ENCODE data around the gene CAVIN4. TPM values are rescaled to one million over a fixed set of nuclear protein-coding genes. Genes with fewer than 3 reads are reported as not detected.

Gene CAVIN4
- total and polyA plus RNA-seq, 9 of the 15 experiments (the other 6 are each of a cell fraction or from before 2014, with no cell fraction given): 0.06 to 0.29 (median 0.18) TPM

DNA sequence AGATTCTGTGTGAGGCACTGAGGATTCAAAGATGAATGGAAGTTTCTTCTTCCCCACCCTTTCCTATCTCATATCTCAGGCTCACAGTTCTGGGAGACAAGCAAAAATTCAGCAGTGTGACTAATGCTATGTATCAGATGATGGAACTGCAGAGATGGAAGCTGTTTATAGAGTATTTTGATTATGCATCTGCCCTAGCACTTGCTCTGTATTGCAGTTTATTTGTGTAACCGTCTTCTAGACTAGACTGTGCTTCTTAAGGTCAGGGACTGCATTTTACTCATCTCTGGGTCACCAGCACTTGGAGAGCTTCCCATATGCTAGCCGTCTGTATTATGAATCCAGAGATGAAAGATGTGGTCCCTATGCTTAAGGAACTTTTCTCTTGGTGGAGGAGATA, 12.6 kb downstream of the CAVIN4 start (continued):
- TF ChIP-seq, protein P1, sequence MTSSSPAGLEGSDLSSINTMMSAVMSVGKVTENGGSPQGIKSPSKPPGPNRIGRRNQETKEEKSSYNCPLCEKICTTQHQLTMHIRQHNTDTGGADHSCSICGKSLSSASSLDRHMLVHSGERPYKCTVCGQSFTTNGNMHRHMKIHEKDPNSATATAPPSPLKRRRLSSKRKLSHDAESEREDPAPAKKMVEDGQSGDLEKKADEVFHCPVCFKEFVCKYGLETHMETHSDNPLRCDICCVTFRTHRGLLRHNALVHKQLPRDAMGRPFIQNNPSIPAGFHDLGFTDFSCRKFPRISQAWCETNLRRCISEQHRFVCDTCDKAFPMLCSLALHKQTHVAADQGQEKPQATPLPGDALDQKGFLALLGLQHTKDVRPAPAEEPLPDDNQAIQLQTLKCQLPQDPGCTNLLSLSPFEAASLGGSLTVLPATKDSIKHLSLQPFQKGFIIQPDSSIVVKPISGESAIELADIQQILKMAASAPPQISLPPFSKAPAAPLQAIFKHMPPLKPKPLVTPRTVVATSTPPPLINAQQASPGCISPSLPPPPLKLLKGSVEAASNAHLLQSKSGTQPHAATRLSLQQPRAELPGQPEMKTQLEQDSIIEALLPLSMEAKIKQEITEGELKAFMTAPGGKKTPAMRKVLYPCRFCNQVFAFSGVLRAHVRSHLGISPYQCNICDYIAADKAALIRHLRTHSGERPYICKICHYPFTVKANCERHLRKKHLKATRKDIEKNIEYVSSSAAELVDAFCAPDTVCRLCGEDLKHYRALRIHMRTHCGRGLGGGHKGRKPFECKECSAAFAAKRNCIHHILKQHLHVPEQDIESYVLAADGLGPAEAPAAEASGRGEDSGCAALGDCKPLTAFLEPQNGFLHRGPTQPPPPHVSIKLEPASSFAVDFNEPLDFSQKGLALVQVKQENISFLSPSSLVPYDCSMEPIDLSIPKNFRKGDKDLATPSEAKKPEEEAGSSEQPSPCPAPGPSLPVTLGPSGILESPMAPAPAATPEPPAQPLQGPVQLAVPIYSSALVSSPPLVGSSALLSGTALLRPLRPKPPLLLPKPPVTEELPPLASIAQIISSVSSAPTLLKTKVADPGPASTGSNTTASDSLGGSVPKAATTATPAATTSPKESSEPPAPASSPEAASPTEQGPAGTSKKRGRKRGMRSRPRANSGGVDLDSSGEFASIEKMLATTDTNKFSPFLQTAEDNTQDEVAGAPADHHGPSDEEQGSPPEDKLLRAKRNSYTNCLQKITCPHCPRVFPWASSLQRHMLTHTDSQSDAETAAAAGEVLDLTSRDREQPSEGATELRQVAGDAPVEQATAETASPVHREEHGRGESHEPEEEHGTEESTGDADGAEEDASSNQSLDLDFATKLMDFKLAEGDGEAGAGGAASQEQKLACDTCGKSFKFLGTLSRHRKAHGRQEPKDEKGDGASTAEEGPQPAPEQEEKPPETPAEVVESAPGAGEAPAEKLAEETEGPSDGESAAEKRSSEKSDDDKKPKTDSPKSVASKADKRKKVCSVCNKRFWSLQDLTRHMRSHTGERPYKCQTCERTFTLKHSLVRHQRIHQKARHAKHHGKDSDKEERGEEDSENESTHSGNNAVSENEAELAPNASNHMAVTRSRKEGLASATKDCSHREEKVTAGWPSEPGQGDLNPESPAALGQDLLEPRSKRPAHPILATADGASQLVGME (CRISPR knock-in tag; IDR thresholded peaks at IDR 0.05): no peak

DNA sequence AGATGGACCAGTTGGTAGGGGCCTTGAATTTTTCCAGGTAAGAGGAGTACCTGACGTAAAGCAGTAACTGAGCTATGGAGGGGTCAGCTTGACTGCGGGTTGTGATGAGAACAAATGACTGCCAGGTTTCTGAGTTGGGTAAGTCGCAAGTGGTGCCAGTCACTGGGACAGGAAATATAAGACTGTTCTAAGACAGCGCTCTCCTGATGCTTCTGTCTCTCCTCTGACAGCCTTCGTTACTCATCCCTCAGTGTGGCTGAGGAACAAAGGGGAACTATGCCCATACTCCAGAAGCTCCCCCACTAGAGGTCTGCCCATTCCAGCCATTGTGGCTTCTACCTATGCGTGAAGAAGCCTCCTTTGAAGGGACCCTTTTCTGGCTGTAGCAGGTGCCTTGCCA, 13.3 kb downstream of the CAVIN4 start:
- no peaks in the 10 kb centered on the region for H3K36me3 ChIP-seq (ENCODE audit: control insufficient read depth, insufficient read depth, low read length)
- CTCF ChIA-PET (ENCODE audit: low intra/inter-chr PET ratio): no interaction called here
- H3K27ac ChIP-seq (ENCODE audit: extremely low read depth, low read depth, low read length): no peak overlapping the region
- in situ Hi-C loops (cut with MboI): loop anchor here (25.0 kb wide), 2 partner anchors 254 to 554 kb away; no protein-coding TSS in a partner anchor
- DNase-seq (ENCODE audit: extremely low read depth in 1 of 4, low spot score in 3 of 4) (no peak), FAIRE-seq (no peak), ATAC-seq (no peak)
- H4K20me1 ChIP-seq (replicated peaks; ENCODE audit: control insufficient read depth, insufficient read depth, low read length): no peaks in the 10 kb centered on the region
- no peak overlapping the region for H3K4me3 ChIP-seq
- no peaks in the 10 kb centered on the region for H3K4me1 ChIP-seq (replicated peaks in 1 of 2; ENCODE audit: control insufficient read depth in 2 of 2, insufficient read depth in 2 of 2, low read length in 2 of 2)
- no peaks in the 10 kb centered on the region for H3K9me3 ChIP-seq (replicated peaks; ENCODE audit: control insufficient read depth, insufficient read depth, low read depth, low read length)
- H3K27me3 ChIP-seq (ENCODE audit: control insufficient read depth in 2 of 2, insufficient read depth in 2 of 2, low read length in 2 of 2): peaks cover 0 to 15% of the 10 kb centered on the region in 2 experiments; a peak in 2 of 5 replicates
- no TSS peak for BruUV-seq (replicated peaks)
- WGBS (ENCODE audit: insufficient coverage, low coverage, missing lambda C conversion rate): 6% methylated on average over 6 of the region's 6 CpGs
- no peak overlapping the region for H2AFZ ChIP-seq (ENCODE audit: low read depth, low read length)
- POLR2A ChIA-PET: no interaction called here
- intact Hi-C loops (cut with micrococcal nuclease): loop anchor here (10.0 kb wide), 2 partner anchors 306 to 1326 kb away; no protein-coding TSS in a partner anchor
- no peaks in the 10 kb centered on the region for H3K79me2 ChIP-seq (ENCODE audit: control insufficient read depth, insufficient read depth, low read length)
- no peak overlapping the region for H3K4me2 ChIP-seq (ENCODE audit: insufficient read depth, low read length)
- no peak overlapping the region for H3K9ac ChIP-seq (ENCODE audit: insufficient read depth in 1 of 2, low read depth in 2 of 2, low read length in 2 of 2)
- no peaks in the 10 kb centered on the region for H3K9me1 ChIP-seq (ENCODE audit: control insufficient read depth, insufficient read depth, low read length)
- TF ChIP-seq RBBP5 (IDR thresholded peaks at IDR 0.05; ENCODE audit: borderline replicate concordance, insufficient read depth, low read length, poor library complexity, severe bottlenecking) (no peak), NFYB (IDR thresholded peaks at IDR 0.05; ENCODE audit: extremely low read depth, insufficient read length) (no peak), ETS2 (tag; IDR thresholded peaks at IDR 0.05; ENCODE audit: borderline replicate concordance, poor library complexity, severe bottlenecking) (no peak), ZNF584 (CRISPR knock-in tag; IDR thresholded peaks at IDR 0.05; ENCODE audit: low read depth) (no peak), CBX8 (IDR thresholded peaks at IDR 0.05; ENCODE audit: borderline replicate concordance, extremely low read depth, low read depth, low read length, poor library complexity, severe bottlenecking) (no peak)
- TF ChIP-seq, protein P2, sequence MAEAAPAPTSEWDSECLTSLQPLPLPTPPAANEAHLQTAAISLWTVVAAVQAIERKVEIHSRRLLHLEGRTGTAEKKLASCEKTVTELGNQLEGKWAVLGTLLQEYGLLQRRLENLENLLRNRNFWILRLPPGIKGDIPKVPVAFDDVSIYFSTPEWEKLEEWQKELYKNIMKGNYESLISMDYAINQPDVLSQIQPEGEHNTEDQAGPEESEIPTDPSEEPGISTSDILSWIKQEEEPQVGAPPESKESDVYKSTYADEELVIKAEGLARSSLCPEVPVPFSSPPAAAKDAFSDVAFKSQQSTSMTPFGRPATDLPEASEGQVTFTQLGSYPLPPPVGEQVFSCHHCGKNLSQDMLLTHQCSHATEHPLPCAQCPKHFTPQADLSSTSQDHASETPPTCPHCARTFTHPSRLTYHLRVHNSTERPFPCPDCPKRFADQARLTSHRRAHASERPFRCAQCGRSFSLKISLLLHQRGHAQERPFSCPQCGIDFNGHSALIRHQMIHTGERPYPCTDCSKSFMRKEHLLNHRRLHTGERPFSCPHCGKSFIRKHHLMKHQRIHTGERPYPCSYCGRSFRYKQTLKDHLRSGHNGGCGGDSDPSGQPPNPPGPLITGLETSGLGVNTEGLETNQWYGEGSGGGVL (CRISPR knock-in tag; IDR thresholded peaks at IDR 0.05): no peak
- TF ChIP-seq, protein P3, sequence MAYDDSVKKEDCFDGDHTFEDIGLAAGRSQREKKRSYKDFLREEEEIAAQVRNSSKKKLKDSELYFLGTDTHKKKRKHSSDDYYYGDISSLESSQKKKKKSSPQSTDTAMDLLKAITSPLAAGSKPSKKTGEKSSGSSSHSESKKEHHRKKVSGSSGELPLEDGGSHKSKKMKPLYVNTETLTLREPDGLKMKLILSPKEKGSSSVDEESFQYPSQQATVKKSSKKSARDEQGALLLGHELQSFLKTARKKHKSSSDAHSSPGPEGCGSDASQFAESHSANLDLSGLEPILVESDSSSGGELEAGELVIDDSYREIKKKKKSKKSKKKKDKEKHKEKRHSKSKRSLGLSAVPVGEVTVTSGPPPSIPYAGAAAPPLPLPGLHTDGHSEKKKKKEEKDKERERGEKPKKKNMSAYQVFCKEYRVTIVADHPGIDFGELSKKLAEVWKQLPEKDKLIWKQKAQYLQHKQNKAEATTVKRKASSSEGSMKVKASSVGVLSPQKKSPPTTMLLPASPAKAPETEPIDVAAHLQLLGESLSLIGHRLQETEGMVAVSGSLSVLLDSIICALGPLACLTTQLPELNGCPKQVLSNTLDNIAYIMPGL (CRISPR knock-in tag; IDR thresholded peaks at IDR 0.05): no peak
